GM18907 (cell line): ENCODE results near the gene BYSL.

Experiments used
- ATAC-seq: cut with Tn5 transposase; IDR thresholded peaks from one replicate; pipeline ENCODE4 v1.9.1; 2021; ENCODE audit warnings: mild to moderate bottlenecking, moderate library complexity; ENCODE audit not compliant: unreplicated experiment

Gene BYSL

DNA sequence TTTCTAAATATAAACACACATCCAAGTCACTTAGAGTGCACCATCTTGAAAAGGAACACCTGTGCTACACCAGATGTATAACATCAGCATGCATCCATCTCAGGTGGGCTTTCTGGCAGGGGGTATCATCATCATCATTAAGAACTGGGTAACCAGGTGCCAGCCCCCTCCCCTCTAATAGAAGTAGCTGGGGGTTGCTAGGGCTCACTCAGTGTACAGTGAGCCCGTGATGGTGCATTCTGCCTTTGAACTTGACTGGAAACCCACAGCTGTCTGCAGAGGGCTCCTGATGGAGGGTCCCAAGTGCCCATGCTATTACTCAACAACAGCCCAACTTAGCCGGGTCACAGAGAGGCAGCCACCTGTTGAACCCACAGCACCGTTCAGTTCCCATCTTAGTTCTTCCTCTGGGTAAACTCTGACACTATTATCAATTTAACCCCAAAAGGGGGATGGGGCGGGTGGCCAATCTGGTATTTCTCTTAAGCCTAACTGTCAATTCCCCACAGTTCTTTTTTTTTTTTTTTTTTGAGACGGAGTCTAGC lies 53.1 kb downstream of the BYSL start:
- ATAC-seq = no peak

DNA sequence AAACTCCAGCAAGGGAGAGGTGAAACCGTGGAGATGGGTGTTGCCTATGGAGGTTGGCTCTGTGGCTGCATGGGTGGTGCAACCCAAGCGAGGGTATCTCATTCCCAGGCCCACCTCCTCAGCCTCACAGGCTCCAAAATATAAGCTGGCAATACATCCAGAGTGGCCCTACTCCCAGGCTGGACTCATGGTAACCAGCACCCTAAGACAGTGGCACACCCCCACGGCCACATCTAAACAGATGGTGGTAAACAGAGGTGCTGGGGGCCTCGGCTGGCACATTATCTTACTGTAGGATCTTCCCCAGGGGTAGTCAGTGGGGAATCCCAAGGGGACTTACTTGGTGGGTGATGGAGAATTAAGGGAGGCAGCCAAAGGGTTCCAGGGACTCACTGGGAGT lies 54.0 kb downstream of the BYSL start:
- no peak for ATAC-seq

DNA sequence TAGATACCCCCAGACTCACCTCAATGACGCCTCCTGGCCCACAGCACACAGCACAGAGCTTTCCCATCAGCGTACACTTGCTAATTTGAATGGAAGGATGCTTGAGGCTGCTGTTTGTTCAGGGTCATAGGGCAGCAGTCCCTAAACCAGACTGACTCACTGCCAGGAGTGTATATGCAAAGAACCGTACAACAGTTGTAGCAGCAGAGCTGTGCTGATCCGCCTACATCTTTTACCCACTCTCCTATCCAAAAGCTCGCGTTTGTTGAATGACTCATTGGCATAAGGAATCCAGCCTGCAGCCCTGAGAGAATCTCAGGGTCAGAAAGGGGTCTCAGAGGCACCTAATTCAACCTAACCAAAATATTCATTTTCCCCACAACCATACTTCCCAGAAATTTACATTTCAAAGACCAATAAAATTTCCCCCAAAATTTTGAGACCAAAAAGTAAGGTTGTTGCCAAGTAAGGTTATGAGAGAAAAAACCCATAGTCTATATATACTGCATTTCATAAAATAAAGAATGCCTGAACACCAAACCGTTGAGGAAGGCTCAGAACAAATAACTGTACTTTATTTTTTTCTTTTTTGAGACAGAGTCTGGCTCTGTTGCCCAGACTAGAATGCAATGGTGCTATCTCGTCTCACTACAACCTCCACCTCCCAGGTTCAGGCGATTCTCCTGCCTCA lies 55.6 kb downstream of the BYSL start:
- ATAC-seq = no peak
